ENCODE data around the gene PMEL. TPM values are rescaled to one million over a fixed set of nuclear protein-coding genes. Genes with fewer than 3 reads are reported as not detected.

PMEL gene
- total and polyA plus RNA-seq, 2 of the 8 experiments (the other 6 are each of a cell fraction or from before 2014, with no cell fraction given) = 120 to 382 TPM

DNA sequence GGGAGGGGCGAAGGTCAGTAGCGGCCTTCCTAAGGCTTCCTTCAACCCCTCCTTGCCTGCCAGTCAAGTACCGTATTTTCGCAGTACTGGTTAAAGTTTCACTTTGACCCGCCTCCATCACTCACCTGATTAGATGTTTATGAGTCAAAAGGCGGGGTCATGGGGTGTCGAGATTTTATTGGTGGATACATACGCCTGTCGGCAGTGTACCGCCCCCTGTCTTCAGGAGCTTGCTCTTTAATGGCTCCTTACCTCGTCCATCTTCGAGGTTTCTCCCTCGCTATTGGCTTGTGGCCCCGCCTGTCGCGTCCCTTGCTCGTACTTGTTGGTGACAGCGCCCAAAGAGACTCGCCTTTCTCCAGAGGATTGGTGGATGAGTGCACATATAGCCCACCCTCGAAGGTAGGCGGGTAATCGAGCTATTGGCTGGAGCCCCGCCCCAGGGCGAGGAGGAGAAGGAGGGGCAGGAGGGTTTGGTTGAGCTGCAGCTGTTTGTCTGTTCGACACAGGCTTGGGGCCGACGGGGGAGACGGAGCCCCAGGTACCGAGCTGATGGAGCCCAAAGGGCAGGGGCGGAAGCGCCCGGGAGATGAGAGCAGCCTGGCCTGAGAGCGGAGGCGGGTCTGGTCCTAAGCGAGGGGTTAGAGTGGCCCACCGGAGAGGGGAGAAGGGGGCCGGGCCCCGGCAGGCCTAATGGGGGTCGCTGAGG, 7.9 kb upstream of the PMEL start, which contains the start of gene RAB5B (continued):
- TF ChIP-seq GABPA (IDR thresholded peaks at IDR 0.05; ENCODE audit: borderline replicate concordance, insufficient read depth, low read length) (peak; percentile 64; the same call in 1 of the 2 replicates), SAP30 (IDR thresholded peaks at IDR 0.05; ENCODE audit: insufficient read depth, insufficient replicate concordance, low read length) (peak; percentile 70), POLR2A (IDR thresholded peaks at IDR 0.05; ENCODE audit: control extremely low read depth in 1 of 2, low read depth in 2 of 2, low read length in 2 of 2) (peak; percentile 88 to 93), RXRA (IDR thresholded peaks at IDR 0.05; ENCODE audit: insufficient read depth, low read depth, low read length) (no peak), JUND (IDR thresholded peaks at IDR 0.05; ENCODE audit: low read length) (no peak; the same call in 1 of the 2 replicates)

Measured in H1 (cell line).